GM10847 (cell line): ENCODE data around the gene MYO10.

Experiments
- POLR2A ChIP-seq: IDR thresholded peaks from 2 replicates; pipeline ENCODE4 v1.6.1; 2011; ENCODE audit not compliant: insufficient read length; ENCODE audit errors: extremely low read depth

The MYO10 gene

GRCh38 chr5:16690243-16690852 lies 245.7 kb downstream of the MYO10 start:
- no peak for TF ChIP-seq POLR2A

DNA sequence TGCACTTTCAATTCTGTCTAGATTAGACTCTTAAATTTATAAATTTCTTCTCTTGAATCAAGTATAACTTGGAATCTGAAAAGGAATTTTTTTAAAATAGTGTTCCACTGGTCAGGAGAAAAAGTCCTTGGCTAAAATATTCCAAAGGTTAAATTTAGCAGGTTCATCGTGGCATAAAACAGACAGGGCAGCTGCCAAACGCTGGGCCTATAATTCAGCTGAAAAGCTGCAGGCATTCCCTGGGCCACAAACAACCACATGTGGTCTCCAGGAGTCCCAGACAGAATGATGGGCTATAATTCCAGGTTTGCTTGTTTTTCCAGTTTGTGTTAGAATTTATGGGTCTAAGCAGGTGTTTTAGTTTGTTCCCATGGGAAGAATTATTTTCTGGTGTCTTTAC lies 248.2 kb downstream of the MYO10 start:
- no peak for TF ChIP-seq POLR2A

- TF ChIP-seq POLR2A: no peak
These were observed 251.0 kb downstream of the MYO10 start for GRCh38 chr5:16685069-16685468.

GRCh38 chr5:16681876-16682275 lies 254.2 kb downstream of the MYO10 start:
- TF ChIP-seq POLR2A: no peak

GRCh38 chr5:16679863-16680262 lies 256.2 kb downstream of the MYO10 start:
- TF ChIP-seq POLR2A: no peak

DNA sequence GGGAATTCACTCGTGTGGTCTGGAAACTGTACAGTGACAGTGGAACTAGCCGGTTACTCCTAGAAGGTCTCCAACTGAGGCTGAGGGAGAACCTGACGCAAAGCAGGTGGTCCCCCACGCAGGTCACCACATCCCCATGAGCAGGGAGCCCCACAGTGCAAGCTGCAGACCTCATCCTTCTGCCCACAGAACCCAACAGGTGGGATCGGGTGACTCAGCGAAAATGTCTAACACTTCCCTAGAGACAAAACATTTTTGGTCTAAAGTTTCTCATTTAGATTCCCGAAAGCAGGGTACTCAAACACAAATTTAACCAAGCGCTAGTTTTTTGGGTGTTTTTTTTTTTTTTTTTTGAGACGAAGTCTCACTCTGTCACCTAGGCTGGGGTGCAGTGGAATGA lies 256.9 kb downstream of the MYO10 start:
- no peak for TF ChIP-seq POLR2A

GRCh38 chr5:16675806-16676205 lies 260.3 kb downstream of the MYO10 start:
- no peak for TF ChIP-seq POLR2A

- TF ChIP-seq POLR2A: no peak
These were observed 261.3 kb downstream of the MYO10 start for GRCh38 chr5:16674750-16675149.

DNA sequence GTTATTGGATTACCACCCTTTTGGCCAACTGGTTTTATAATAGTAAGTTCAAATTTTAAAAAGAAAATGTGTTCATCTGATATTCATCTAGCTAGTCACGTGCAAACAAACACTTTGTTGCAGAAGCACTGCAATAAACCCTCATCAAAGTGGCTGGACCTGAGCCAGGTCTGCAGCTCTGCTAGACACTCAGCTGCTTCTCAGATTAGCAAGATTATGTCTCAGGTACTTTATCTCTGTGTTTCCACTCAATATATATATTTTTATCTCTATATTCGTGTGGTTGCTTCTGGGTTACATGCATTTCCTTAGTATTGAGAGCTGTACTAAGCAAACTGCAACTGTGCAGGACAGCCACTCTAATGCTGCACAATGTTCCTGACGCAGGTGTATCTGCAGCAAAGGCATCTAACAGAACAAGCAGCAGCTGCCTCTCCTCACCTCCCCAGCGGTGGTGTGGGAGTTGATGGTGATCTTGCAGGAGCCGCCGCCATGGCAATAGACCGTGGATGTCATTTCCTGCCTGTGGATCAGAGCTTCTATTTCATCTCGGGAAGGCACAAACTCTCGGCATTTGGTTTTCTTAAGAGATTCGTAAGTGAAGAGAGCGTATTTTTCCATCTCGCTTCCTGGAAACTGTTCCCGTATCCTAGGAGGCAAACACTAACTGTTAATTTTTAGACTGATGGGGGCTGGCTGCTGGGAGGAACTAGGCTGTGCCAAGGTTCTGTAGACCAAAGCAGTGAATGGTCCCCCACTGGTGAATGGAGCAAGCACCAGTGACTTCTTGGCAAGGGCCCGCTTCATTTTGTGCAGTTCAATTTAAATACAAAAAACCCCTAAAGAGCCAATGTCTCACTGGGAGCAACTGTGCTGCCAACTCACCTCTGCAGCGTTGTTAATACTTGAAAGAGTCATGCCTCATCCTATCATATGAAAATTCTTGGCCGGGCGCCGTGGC lies 262.6 kb downstream of the MYO10 start:
- no peak for TF ChIP-seq POLR2A

DNA sequence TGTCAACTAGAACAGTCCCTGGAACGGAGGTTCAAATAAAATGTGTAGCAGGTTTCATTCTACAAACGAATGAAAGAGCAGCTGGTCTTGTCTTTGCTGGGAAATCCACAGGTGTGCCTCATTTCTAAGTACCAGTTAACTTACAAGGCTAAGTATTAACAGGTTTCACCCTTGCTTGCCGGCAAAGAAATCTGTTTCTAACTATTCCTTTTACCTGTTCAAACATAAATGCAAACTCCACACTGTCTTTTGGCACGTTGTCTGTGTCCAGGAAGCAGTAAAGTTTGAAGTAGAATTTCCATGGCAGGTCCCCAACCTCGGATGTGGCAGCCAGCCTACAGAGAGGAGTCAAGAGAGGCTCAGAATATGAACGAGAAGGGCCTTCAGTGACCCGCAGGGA lies 264.9 kb downstream of the MYO10 start:
- no peak for TF ChIP-seq POLR2A

GRCh38 chr5:16669776-16670175 lies 266.3 kb downstream of the MYO10 start:
- no peak for TF ChIP-seq POLR2A

DNA sequence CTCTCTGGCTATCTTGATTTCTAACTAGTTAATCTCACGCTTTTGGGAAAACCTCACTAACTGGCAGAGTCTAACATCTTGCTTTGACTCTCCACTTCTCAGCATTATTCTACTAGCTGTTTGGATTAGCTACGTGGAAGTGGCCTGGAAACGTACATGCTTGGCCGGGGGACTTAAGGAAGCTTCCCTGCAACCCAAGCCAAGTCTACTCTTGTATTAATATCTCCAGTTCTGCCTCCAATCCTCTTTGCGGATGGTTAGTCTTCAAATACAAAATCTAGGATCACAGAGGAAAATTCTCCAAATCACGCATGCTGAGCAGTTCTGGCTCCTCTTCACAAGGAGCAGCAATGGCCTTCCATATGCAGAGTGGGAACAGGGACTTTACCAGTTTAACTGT lies 267.5 kb downstream of the MYO10 start:
- TF ChIP-seq POLR2A: no peak

DNA sequence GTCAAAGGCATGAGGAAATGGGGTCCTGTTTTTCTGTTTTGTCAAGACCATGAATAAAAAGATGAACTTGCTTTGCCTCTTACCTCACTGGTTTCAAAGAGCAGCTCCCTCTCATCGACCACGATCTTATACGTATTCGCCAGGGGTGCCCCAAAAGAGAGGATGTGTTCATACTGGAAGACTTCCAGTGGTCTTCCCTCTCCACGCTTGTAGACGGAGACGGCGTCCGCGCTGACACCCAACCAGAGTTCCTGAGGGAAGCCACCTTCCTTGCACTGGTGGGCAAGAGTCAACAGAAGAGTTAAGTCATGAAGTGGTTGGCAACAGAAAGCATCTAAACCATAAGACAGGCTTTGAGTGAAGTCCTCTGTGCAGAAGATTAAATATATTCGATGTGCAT lies 267.9 kb downstream of the MYO10 start:
- TF ChIP-seq POLR2A: no peak

GRCh38 chr5:16666883-16667398 lies 269.1 kb downstream of the MYO10 start:
- no peak for TF ChIP-seq POLR2A

DNA sequence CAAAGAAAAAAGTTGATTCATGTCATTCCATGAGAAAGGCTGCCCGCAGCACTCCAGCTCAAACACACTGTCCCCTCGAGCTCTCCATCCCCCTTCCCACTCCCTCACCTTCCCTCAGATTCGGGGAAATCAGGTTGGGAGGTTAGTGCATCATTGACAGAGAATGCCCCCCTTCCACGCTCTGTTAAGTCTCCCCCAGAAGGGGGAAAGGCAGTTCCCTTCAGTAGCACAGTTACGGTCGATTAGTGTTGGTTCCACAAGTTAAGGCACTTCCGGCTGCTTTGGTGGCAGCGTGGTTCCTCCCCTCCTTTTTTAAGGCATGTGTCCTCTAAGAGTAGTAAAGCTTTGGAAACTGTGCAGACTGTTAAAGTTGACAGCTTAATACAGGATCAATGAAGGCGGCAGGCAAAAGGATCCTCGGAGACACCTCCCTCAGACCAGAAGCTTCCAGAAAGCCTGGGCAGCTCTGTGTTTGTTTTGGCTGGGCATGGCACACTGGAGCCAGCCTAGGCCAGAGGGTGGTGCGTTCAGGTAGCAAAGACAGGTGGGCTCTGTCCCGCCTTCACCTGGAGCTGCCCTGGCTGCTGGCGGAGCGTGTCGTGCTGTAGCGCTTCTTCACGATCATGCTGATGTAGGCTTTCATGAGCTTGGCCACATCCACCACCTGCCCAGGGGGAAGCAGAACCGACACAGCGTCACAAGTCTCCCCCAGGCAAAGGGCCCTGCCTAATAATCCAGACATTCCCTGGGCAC lies 269.8 kb downstream of the MYO10 start:
- no peak for TF ChIP-seq POLR2A
